GM21360 (cell line): ENCODE measurements around the gene PDCD2L.
"Not testable (repeated sequence)": the region's sequence is repeated elsewhere in the genome, so short reads cannot be mapped to it uniquely, and the experiment has no call there.

ENCODE experiments used
- ATAC-seq: cut with Tn5 transposase; IDR thresholded peaks from one replicate; pipeline ENCODE4 v1.9.1; 2021; ENCODE audit warnings: mild to moderate bottlenecking, moderate library complexity; ENCODE audit not compliant: unreplicated experiment

The PDCD2L gene

DNA sequence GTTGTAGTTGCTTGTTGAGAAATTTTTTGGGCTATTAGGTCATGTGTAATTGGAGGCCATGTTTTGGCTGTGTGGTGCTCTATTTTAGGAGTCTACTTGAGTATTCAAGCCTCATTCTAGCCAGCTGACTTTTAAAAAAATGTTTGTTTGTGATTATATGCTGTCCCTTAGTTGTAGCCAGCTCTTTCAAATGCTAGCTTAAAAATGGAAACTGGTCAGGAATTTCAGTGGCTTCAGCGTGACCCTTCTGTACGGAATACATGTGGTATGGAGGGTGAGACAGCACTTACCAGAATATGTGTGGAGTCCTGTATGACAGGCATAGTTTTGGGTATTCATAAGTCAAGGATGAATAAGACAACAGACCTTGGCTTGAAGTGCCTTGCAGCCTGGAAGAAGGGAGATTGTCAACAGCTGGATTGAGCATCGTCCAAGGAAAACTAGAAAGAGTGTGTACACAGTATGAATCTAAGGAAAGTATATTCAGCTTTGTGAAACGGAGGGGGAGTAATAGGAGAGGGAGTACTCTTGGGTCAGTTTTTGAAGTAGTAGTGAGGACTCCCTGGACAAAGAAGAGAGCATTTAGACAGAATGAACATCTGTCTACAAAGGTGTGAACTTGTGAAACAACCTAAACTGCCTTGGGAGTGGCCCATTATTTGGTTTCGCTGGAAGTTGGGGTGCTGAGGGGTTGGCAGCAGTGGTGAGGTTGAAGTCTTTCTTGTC lies 57.3 kb downstream of the PDCD2L start:
- ATAC-seq = no peak

DNA sequence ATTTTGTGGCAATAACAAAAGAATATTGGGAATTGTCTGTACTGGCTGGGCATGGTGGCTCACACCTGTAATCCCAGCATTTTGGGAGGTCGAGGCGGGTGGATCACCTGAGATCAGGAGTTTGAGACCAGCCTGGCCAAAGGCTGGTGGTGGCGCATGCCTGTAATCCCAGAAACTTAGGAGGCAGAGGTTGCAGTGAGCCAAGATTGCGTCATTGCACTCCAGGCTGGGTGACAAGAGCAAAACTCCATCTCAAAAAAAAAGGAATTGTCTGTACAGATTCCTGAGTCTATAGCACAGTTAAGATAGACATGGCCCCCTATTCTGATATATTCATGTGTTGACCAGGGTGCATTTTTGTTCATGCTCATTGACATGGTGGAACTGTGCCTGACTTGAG lies 60.6 kb downstream of the PDCD2L start:
- not testable (repeated sequence) for ATAC-seq

DNA sequence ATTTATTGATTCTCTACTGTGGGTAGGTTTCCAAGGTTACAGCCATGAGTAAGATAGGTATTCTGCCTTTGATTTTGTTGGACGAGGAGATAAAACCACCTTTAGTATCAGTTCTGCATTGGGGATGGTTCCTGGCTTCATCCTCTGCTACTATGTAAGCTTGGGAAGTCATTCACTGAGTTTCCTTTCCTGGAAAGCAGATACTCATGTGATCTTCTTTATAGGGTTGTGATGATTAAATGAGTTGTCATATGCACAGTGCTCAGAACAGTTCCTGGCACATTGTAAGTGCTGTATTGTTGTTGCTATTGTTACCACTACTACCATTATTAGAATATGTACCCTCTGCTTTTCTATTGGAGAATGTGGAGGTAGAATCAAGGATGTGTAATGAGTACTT lies 64.2 kb downstream of the PDCD2L start:
- ATAC-seq = no peak

DNA sequence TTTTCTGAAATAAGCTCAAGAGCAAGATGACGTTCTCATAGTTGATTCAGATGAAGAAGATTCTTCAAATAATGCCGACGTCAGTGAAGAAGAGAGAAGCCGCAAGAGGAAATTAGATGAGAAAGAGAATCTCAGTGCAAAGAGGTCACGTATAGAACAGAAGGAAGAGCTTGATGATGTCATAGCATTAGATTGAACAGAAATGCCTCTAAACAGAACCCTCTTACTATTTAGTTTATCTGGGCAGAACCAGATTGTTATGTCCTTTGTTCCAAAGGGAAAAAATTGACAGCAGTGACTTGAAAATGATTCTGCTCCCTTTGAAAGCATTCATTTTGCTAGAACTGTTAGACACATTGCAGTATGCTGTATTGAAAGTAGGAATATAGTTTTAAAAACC lies 64.8 kb downstream of the PDCD2L start:
- ATAC-seq = not testable (repeated sequence)

DNA sequence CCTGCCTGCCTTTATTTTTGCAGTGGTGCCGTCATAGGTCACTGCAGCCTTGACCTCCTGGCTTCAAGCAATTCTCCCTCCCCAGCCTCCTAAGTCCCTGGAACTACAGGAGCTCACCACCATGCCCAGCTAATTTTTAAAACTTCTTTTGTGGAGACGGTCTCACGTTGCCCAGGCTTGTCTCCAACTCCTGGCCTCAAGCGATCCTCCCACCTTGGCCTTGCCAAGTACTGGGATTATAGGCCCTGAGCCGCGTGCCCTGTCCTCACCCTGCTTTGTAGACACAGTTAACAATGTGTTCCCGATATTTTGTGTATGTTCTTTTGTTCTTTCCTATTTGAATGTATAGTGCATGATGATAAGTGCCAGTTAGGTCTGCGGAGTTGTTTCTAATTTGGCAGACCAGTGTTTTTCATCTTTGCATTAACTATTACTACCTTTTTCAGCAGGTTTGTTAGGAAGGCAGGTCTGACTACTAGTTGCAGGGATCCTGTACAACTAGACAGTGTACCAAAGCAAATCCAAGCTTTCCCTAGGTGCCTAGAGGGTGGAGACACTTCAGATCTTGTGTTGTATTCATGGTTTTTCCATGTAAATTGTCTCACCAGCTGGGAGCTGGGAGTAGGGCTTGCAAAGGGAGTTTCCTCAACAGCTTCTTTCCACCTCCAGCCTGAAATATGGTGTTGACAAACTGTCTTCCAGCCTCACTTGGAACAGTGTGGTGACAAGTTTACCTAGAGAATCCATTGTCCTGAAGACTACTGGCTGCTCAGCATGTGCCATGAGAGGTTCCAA lies 67.9 kb downstream of the PDCD2L start:
- no peak for ATAC-seq

DNA sequence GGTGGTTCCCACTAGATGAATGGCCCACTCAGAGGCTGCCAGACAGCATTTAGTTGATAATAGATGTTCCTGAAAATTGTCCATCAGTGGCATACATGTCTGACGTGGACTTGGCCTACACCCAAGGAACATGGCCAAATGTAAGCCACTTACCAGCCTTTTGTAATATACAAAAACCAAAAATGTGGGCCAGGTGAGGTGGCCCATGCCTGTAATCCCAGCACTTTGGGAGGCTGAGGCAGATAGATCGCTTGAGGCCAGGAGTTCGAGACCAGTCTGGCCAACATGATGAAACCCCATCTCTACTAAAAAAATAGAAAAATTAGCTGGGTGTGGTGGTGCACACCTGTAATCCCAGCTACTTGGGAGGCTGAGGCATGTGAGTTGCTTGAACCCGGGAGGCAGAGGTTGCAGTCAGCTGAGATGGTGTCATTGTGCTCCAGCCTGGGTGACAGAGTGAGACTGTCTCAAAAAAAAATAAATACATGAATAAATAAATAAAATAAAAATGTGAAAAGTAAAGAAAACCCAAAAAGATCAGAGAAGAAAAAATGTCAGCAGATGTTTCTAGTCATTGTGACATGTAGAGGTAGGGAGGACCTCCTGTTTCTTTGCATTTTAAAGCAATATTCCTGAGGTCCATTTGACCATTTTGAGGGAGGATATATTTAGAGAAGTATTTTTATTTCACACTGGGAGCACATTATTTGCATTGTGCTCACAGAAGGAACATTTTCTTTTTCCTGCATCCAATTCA lies 70.2 kb downstream of the PDCD2L start:
- no peak for ATAC-seq

DNA sequence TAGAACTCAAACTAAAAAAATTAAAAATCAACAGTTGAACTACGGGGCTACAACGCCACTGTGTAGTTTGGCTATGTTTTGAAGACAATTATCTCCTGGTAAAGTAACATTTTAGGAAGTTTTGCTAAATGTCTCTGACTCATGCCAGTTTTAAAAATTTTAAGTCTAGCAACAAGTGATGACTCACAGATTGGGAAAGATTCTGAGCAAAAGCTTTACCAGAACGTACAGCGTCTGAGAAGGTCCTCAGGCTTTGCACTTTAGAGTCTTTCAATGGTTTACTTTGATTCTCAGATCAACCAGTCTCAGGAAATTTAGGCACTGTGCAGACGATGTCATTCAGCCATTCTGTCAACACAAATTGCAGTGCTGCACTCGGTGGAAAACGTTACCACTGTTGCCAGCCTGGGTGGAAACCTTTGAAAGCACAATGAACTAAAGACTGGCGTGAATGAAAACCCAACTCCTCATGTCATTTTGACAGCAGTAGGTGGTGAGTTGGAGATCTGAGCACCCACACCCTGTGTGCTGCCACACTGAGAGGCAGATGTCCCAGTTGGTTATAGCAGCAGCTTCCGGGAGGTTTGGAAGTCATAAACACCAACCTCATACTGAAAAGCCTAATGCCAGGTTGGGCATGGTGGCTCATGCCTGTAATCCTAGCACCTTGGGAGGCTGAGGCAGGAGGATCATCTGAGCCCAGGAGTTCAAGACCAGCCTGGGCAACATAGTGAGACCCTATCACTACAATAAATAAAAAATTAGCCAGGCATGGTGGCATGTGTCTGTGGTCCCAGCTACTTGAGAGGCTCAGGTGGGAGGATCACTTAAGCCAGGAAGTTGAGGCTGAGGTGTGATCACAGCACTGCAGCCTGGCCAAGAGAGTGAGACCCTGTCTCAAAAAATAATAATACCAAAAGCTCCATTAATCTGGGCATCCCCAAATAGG lies 71.1 kb downstream of the PDCD2L start:
- ATAC-seq = no peak
